ENCODE data around the gene TFPI.

Gene TFPI

GRCh38 chr2:187461294-187462261 lies 92.7 kb downstream of the TFPI start:
- no peak for DNase-seq

GRCh38 chr2:187459256-187459655 lies 95.0 kb downstream of the TFPI start:
- no peak for DNase-seq

- DNase-seq: peak; percentile 24 to 44
Observed at GRCh38 chr2:187453078-187453641, 101.1 kb downstream of the TFPI start.

- DNase-seq: no peak
Observed at GRCh38 chr2:187451510-187451909, 102.7 kb downstream of the TFPI start.

- DNase-seq: no peak
Observed at GRCh38 chr2:187447336-187447735, 106.9 kb downstream of the TFPI start.

GRCh38 chr2:187446711-187447110 lies 107.5 kb downstream of the TFPI start:
- DNase-seq: no peak

GRCh38 chr2:187445051-187445450 lies 109.2 kb downstream of the TFPI start:
- DNase-seq: no peak

GRCh38 chr2:187442778-187443177 lies 111.5 kb downstream of the TFPI start:
- DNase-seq: no peak

GRCh38 chr2:187442378-187442777 lies 111.9 kb downstream of the TFPI start:
- DNase-seq: no peak

- DNase-seq: no peak
Observed at GRCh38 chr2:187440101-187440675, 114.0 kb downstream of the TFPI start.

- DNase-seq: no peak
Observed at GRCh38 chr2:187438455-187438854, 115.8 kb downstream of the TFPI start.

- DNase-seq: no peak
Observed at GRCh38 chr2:187435756-187436155, 118.5 kb downstream of the TFPI start.

GRCh38 chr2:187435078-187435477 lies 119.2 kb downstream of the TFPI start:
- DNase-seq: no peak

- no peak for DNase-seq
Observed at GRCh38 chr2:187434342-187434785, 119.9 kb downstream of the TFPI start.

GRCh38 chr2:187431911-187432310 lies 122.3 kb downstream of the TFPI start:
- no peak for DNase-seq

GRCh38 chr2:187429989-187430388 lies 124.2 kb downstream of the TFPI start:
- no peak for DNase-seq

GRCh38 chr2:187424146-187424545 lies 130.1 kb downstream of the TFPI start:
- no peak for DNase-seq

GRCh38 chr2:187422282-187422681 lies 132.0 kb downstream of the TFPI start:
- DNase-seq: no peak

GRCh38 chr2:187421519-187421918 lies 132.7 kb downstream of the TFPI start:
- DNase-seq: no peak

- no peak for DNase-seq
Observed at GRCh38 chr2:187419808-187420207, 134.4 kb downstream of the TFPI start.

- DNase-seq: no peak
Observed at GRCh38 chr2:187415449-187415848, 138.8 kb downstream of the TFPI start.

All from NCI-H2081 (cell line).